Uterus (tissue), 4 donors: Measurements from ENCODE around the gene EPB41L1. TPM values are rescaled to one million over a fixed set of nuclear protein-coding genes. Genes with fewer than 3 reads are reported as not detected.

ENCODE experiments used
- DNase-seq, 2 donors: peaks; one replicate each; pipeline ENCODE4 v3.0.0-alpha.2; 2019 to 2020
- H3K27ac ChIP-seq, 2 donors: fragments of 200-600 bp; sonication (generic); 1 replicate in 1 of 2; 2 replicates in 1 of 2; pipeline ENCODE4 v1.5.1; 2016 to 2018
- H3K27me3 ChIP-seq, 2 donors: fragments of 200-600 bp; sonication (generic); one replicate each; pipeline ENCODE4 v1.5.1; 2018 to 2019; ENCODE audit warnings: control low read depth in 1 of 2
- H3K36me3 ChIP-seq, 2 donors: fragments of 200-600 bp; sonication (generic); one replicate each; pipeline ENCODE4 v1.5.1; 2019; ENCODE audit warnings: control low read depth in 1 of 2
- H3K4me1 ChIP-seq, 2 donors: fragments of 200-600 bp; sonication (generic); one replicate each; pipeline ENCODE4 v1.5.1; 2018 to 2019; ENCODE audit warnings: control low read depth in 1 of 2
- H3K4me3 ChIP-seq, 2 donors: fragments of 200-600 bp; sonication (generic); 1 replicate in 1 of 2; 2 replicates in 1 of 2; pipeline ENCODE4 v1.5.1; 2018 to 2019; ENCODE audit warnings: mild to moderate bottlenecking in 1 of 2
- H3K9me3 ChIP-seq, 2 donors: fragments of 200-600 bp; sonication (generic); one replicate each; pipeline ENCODE4 v1.5.1; 2019; ENCODE audit warnings: control low read depth in 1 of 2
- CTCF ChIP-seq, 4 experiments: fragments of 200-600 bp in 2 of 4; fragments of 450-650 bp in 2 of 4; sonication (generic) in 2 of 4; IDR thresholded peaks; one replicate each; pipeline ENCODE4 v1.5.1; 2016 to 2019; ENCODE audit warnings: antibody characterized with exemption in 4 of 4, mild to moderate bottlenecking in 2 of 4, moderate library complexity in 1 of 4
- POLR2A ChIP-seq, 2 donors: fragments of 450-650 bp; IDR thresholded peaks; one replicate each; pipeline ENCODE4 v1.6.1; 2016; ENCODE audit warnings: antibody characterized with exemption in 2 of 2, mild to moderate bottlenecking in 1 of 2, moderate library complexity in 1 of 2
- intact Hi-C: fragments of 100-400 bp; cut with DNase I; formaldehyde crosslinking; loops from one replicate; pipeline ENCODE4 v1.15.1; 2023; ENCODE audit warnings: low total_unique reads
- total RNA-seq, 4 donors: library from RNA; depleted of rRNA in 3 of 4; stranded (reverse); fragments of >200 nt in 3 of 4; gene quantifications; one replicate each; pipeline versions ENCODE4 v1.1.0 to v1.2.4, GENCODE V29; 2014 to 2023
- donor health status: DM: yes; HTN: yes; CAD: no.

The EPB41L1 gene
- total RNA-seq, 4 donors from 2014 or later = 4.9 to 69.2 (median 33.2) TPM

DNA sequence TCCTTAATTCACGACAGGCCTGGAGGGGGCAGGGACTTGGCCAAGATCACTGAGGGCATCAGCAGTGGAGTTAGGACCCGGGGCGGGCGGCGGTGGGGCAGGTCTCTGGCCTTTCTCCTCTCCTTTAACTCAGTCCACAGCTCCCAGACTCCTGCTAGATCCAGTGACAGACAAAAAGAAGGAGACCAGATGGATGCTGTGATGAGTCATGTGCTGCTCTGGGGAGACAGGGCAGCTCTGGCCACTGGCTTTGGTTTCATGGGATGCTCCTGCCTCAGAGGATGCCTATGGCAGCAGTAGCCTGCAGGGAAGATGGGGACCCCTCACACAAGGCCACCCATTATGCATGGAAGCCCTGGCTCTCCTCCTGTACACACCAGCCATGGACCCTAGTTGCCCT, 20.5 kb downstream of the EPB41L1 start:
- no peaks in the 10 kb centered on the region for H3K4me1 ChIP-seq
- TF ChIP-seq CTCF (IDR thresholded peaks at IDR 0.05) = no peak
- no peak for TF ChIP-seq POLR2A (IDR thresholded peaks at IDR 0.05)
- intact Hi-C loops = no loop called here
- H3K4me3 ChIP-seq = no peak overlapping the region
- DNase-seq = no peak
- no peaks in the 10 kb centered on the region for H3K9me3 ChIP-seq
- H3K27ac ChIP-seq = no peak overlapping the region
- H3K27me3 ChIP-seq = no peaks in the 10 kb centered on the region
- no peaks in the 10 kb centered on the region for H3K36me3 ChIP-seq

- intact Hi-C loops = no loop called here
- TF ChIP-seq POLR2A (IDR thresholded peaks at IDR 0.05) = no peak
- no peak for TF ChIP-seq CTCF (IDR thresholded peaks at IDR 0.05)
- no peak for DNase-seq
- H3K4me1 ChIP-seq = no peaks in the 10 kb centered on the region
- no peak overlapping the region for H3K4me3 ChIP-seq
- H3K9me3 ChIP-seq = no peaks in the 10 kb centered on the region
- H3K27ac ChIP-seq = no peak overlapping the region
- no peaks in the 10 kb centered on the region for H3K27me3 ChIP-seq
- no peaks in the 10 kb centered on the region for H3K36me3 ChIP-seq
These were observed 21.0 kb downstream of the EPB41L1 start for GRCh38 chr20:36175475-36175995.

GRCh38 chr20:36177716-36178115, 23.2 kb downstream of the EPB41L1 start:
- DNase-seq = no peak
- intact Hi-C loops = no loop called here
- H3K4me3 ChIP-seq = no peak overlapping the region
- TF ChIP-seq POLR2A (IDR thresholded peaks at IDR 0.05) = no peak
- no peak for TF ChIP-seq CTCF (IDR thresholded peaks at IDR 0.05)
- no peaks in the 10 kb centered on the region for H3K36me3 ChIP-seq
- H3K27me3 ChIP-seq = no peaks in the 10 kb centered on the region
- H3K27ac ChIP-seq = no peak overlapping the region
- H3K4me1 ChIP-seq = no peaks in the 10 kb centered on the region
- no peaks in the 10 kb centered on the region for H3K9me3 ChIP-seq

- H3K4me1 ChIP-seq = no peaks in the 10 kb centered on the region
- intact Hi-C loops = no loop called here
- no peaks in the 10 kb centered on the region for H3K36me3 ChIP-seq
- H3K9me3 ChIP-seq = no peaks in the 10 kb centered on the region
- no peak for DNase-seq
- TF ChIP-seq POLR2A (IDR thresholded peaks at IDR 0.05) (no peak), CTCF (IDR thresholded peaks at IDR 0.05) (no peak)
- no peaks in the 10 kb centered on the region for H3K27me3 ChIP-seq
- no peak overlapping the region for H3K27ac ChIP-seq
- no peak overlapping the region for H3K4me3 ChIP-seq
These were observed 24.8 kb downstream of the EPB41L1 start for GRCh38 chr20:36179170-36179945.

- no peak for TF ChIP-seq POLR2A (IDR thresholded peaks at IDR 0.05)
- no peak for TF ChIP-seq CTCF (IDR thresholded peaks at IDR 0.05)
- Histone ChIP-seq H3K4me1 (no peaks in the 10 kb centered on the region), H3K4me3 (no peak overlapping the region), H3K27me3 (no peaks in the 10 kb centered on the region), H3K36me3 (no peaks in the 10 kb centered on the region), H3K9me3 (no peaks in the 10 kb centered on the region), H3K27ac (no peak overlapping the region)
- DNase-seq = no peak
- intact Hi-C loops = no loop called here
These were observed 25.8 kb downstream of the EPB41L1 start for GRCh38 chr20:36180323-36180722.
